H1 (cell line): ENCODE data around the gene MANBA. TPM values are rescaled to one million over a fixed set of nuclear protein-coding genes. Genes with fewer than 3 reads are reported as not detected.

Experiments used
- CTCF ChIA-PET: fragments of 300-600 bp; sonication (Branson Sonifier 250); formaldehyde crosslinking; loops from one replicate; lab custom pipeline; 2021; ENCODE audit not compliant: partially characterized antibody; lab: Charles Lee
- POLR2A ChIA-PET: fragments of 300-600 bp; sonication (Branson Sonifier 250); formaldehyde crosslinking; loops from one replicate; lab custom pipeline; 2021; ENCODE audit warnings: inconsistent platforms; ENCODE audit not compliant: partially characterized antibody; lab: Charles Lee
- DNase-seq, 2 experiments: peaks; one replicate each; pipeline versions ENCODE4 v3.0.0 to v3.0.0-alpha.2; 2010 to 2022; ENCODE audit warnings: low spot score in 2 of 2, low read depth in 1 of 2, mixed read lengths in 1 of 2
- FAIRE-seq: peaks from 2 replicates; lab custom pipeline; 2011; peaks lifted over from hg19 to GRCh38; lab: Jason Lieb, UNC
- H2AFZ ChIP-seq: 2 replicates; pipeline ENCODE4 v1.8.1; 2012; ENCODE audit warnings: low read length, inconsistent platforms
- H2AK5ac ChIP-seq: 2 replicates; pipeline ENCODE4 v1.6.1; 2013; ENCODE audit warnings: low read depth, low read length
- H2BK120ac ChIP-seq: replicated peaks from 2 replicates; pipeline ENCODE3; 2013; ENCODE audit warnings: low read depth, low read length, inconsistent platforms
- H2BK12ac ChIP-seq: 2 replicates; pipeline ENCODE4 v1.6.1; 2013; ENCODE audit warnings: low read depth, low read length
- H2BK15ac ChIP-seq: 2 replicates; pipeline ENCODE4 v1.6.1; 2013; ENCODE audit warnings: low read length
- H2BK20ac ChIP-seq: 2 replicates; pipeline ENCODE4 v1.6.1; 2013; ENCODE audit warnings: low read length
- H2BK5ac ChIP-seq: 2 replicates; pipeline ENCODE4 v1.6.1; 2013; ENCODE audit warnings: low read depth, low read length
- H3K14ac ChIP-seq: 2 replicates; pipeline ENCODE4 v1.6.1; 2013; ENCODE audit warnings: inconsistent platforms; ENCODE audit not compliant: insufficient read length
- H3K18ac ChIP-seq: 2 replicates; pipeline ENCODE4 v1.6.1; 2013; ENCODE audit warnings: low read length; ENCODE audit errors: extremely low read depth
- H3K23ac ChIP-seq: 2 replicates; pipeline ENCODE4 v1.6.1; 2013; ENCODE audit warnings: inconsistent platforms; ENCODE audit not compliant: insufficient read length
- H3K23me2 ChIP-seq: 2 replicates; pipeline ENCODE4 v1.6.1; 2013; ENCODE audit warnings: low read depth, low read length
- H3K27ac ChIP-seq: 2 replicates; pipeline ENCODE4 v1.6.1; 2011; ENCODE audit warnings: low read depth, low read length, inconsistent platforms
- H3K27me3 ChIP-seq, 4 experiments: replicated peaks in 1 of 4; 1 replicate in 1 of 4; 2 replicates in 3 of 4; pipeline versions ENCODE4 v1.6.1 to v1.8.1; 2011 to 2013; ENCODE audit warnings: low read length in 3 of 4, mild to moderate bottlenecking in 3 of 4, inconsistent platforms in 2 of 4, mixed read lengths in 2 of 4, moderate library complexity in 1 of 4; ENCODE audit not compliant: control insufficient read depth in 3 of 4, insufficient read depth in 3 of 4; ENCODE audit errors: extremely low read depth in 1 of 4
- H3K36me3 ChIP-seq, 4 experiments: 2 replicates each; pipeline versions ENCODE4 v1.6.1 to v1.8.1; 2011 to 2013; ENCODE audit warnings: mild to moderate bottlenecking in 4 of 4, low read length in 3 of 4, moderate library complexity in 2 of 4, control low read depth in 1 of 4, inconsistent platforms in 1 of 4; ENCODE audit not compliant: insufficient read depth in 4 of 4, control insufficient read depth in 2 of 4
- H3K4ac ChIP-seq: replicated peaks from 2 replicates; pipeline ENCODE3; 2013; ENCODE audit warnings: low read length, low read depth, mixed read lengths, inconsistent platforms; ENCODE audit not compliant: insufficient read length
- H3K4me1 ChIP-seq, 4 experiments: replicated peaks in 1 of 4; 1 replicate in 1 of 4; 2 replicates in 3 of 4; pipeline versions ENCODE4 v1.6.1 to v1.8.1; 2011 to 2013; ENCODE audit warnings: low read length in 3 of 4, inconsistent platforms in 2 of 4, mixed read lengths in 1 of 4; ENCODE audit not compliant: insufficient read depth in 4 of 4, control insufficient read depth in 3 of 4
- H3K4me2 ChIP-seq, 2 experiments: 2 replicates each; pipeline versions ENCODE4 v1.6.1 to v1.8.1; 2011 to 2013; ENCODE audit warnings: low read depth in 2 of 2, low read length in 2 of 2, control low read depth in 1 of 2, inconsistent platforms in 1 of 2, mild to moderate bottlenecking in 1 of 2; ENCODE audit not compliant: insufficient read depth in 1 of 2
- H3K4me3 ChIP-seq, 4 experiments: fragments of 200-600, 300-600 bp in 1 of 4; sonication (generic), shearing (Covaris generic), sonication (Bioruptor Twin) in 1 of 4; 2 replicates each; pipeline versions ENCODE4 v1.5.1 to v1.8.1; 2011 to 2016; ENCODE audit warnings: low read length in 4 of 4, low read depth in 3 of 4, control low read depth in 2 of 4, inconsistent platforms in 2 of 4, mild to moderate bottlenecking in 2 of 4, mixed read lengths in 1 of 4, moderate library complexity in 1 of 4; ENCODE audit not compliant: insufficient read depth in 2 of 4; ENCODE audit errors: extremely low read depth in 1 of 4
- H3K56ac ChIP-seq: replicated peaks from 2 replicates; pipeline ENCODE3; 2013; ENCODE audit warnings: low read depth, mild to moderate bottlenecking, mixed read lengths, low read length, inconsistent platforms; ENCODE audit not compliant: insufficient read length
- H3K79me1 ChIP-seq: 2 replicates; pipeline ENCODE4 v1.6.1; 2013; ENCODE audit warnings: low read depth, low read length, control low read depth
- H3K79me2 ChIP-seq, 2 experiments: 2 replicates each; pipeline versions ENCODE4 v1.6.1 to v1.8.1; 2012 to 2013; ENCODE audit warnings: low read length in 2 of 2, mild to moderate bottlenecking in 2 of 2, inconsistent platforms in 1 of 2; ENCODE audit not compliant: insufficient read depth in 2 of 2, control insufficient read depth in 1 of 2
- H3K9ac ChIP-seq, 4 experiments: replicated peaks in 1 of 4; 1 replicate in 1 of 4; 2 replicates in 3 of 4; pipeline versions ENCODE4 v1.6.1 to v1.8.1; 2011 to 2013; ENCODE audit warnings: low read depth in 3 of 4, low read length in 3 of 4, control low read depth in 2 of 4, mild to moderate bottlenecking in 2 of 4, moderate library complexity in 2 of 4, inconsistent platforms in 1 of 4; ENCODE audit errors: extremely low read depth in 1 of 4
- H3K9me3 ChIP-seq, 2 experiments: 2 replicates each; pipeline versions ENCODE4 v1.6.1 to v1.8.1; 2012 to 2013; ENCODE audit warnings: mild to moderate bottlenecking in 2 of 2, moderate library complexity in 2 of 2, control low read depth in 1 of 2, inconsistent platforms in 1 of 2, low read depth in 1 of 2, low read length in 1 of 2, mixed read lengths in 1 of 2; ENCODE audit not compliant: insufficient read depth in 2 of 2
- H4K20me1 ChIP-seq, 2 experiments: replicated peaks in 1 of 2; 2 replicates each; pipeline versions ENCODE3 to v1.8.1; 2011 to 2013; ENCODE audit warnings: inconsistent platforms in 2 of 2, low read length in 2 of 2, mild to moderate bottlenecking in 1 of 2; ENCODE audit not compliant: insufficient read depth in 2 of 2, control insufficient read depth in 1 of 2
- H4K5ac ChIP-seq: 2 replicates; pipeline ENCODE4 v1.6.1; 2013; ENCODE audit warnings: low read length, low read depth, mixed read lengths, inconsistent platforms; ENCODE audit not compliant: insufficient read length
- H4K8ac ChIP-seq: 2 replicates; pipeline ENCODE4 v1.8.0; 2013; ENCODE audit warnings: mild to moderate bottlenecking, moderate library complexity, low read length, inconsistent platforms; ENCODE audit not compliant: insufficient read depth; ENCODE audit errors: extremely low read depth
- H4K91ac ChIP-seq: replicated peaks from 2 replicates; pipeline ENCODE3; 2013; ENCODE audit warnings: low read length, mixed read lengths, inconsistent platforms; ENCODE audit not compliant: insufficient read length
- EGR1 ChIP-seq: IDR thresholded peaks from 2 replicates; pipeline ENCODE4 v1.6.1; 2011; ENCODE audit warnings: low read depth, low read length, borderline replicate concordance
- HDAC6 ChIP-seq: IDR thresholded peaks from one replicate; pipeline ENCODE4 v1.7.1; 2012; ENCODE audit warnings: low read depth, mild to moderate bottlenecking, inconsistent platforms, low read length, moderate library complexity
- NANOG ChIP-seq: IDR thresholded peaks from 2 replicates; pipeline ENCODE4 v1.6.1; 2011; ENCODE audit warnings: low read length, low read depth, mild to moderate bottlenecking, inconsistent platforms; ENCODE audit not compliant: insufficient read depth, poor library complexity, severe bottlenecking
- SIRT6 ChIP-seq: IDR thresholded peaks from one replicate; pipeline ENCODE4 v1.7.1; 2012; ENCODE audit warnings: low read length, inconsistent platforms
- TEAD4 ChIP-seq: IDR thresholded peaks from 2 replicates; pipeline ENCODE4 v1.6.1; 2012; ENCODE audit warnings: low read depth, low read length, inconsistent platforms, mixed read lengths
- WGBS, 2 experiments: shearing (Covaris generic) in 1 of 2; methylation state at CpG; one replicate each; pipeline versions ENCODE4 v1.1.6 to v1.1.7; 2013 to 2015; ENCODE audit warnings: low lambda C conversion rate in 2 of 2, mixed read lengths in 2 of 2, inconsistent platforms in 1 of 2, low coverage in 1 of 2, missing lambda C conversion rate in 1 of 2; ENCODE audit not compliant: insufficient replicate concordance in 2 of 2, insufficient coverage in 1 of 2, insufficient read length in 1 of 2; ENCODE audit errors: extremely low coverage in 1 of 2, missing lambda C conversion rate in 1 of 2; 5-methylcytosine and 5-hydroxymethylcytosine counted together
- polyA plus RNA-seq, 7 experiments: library from polyadenylated mRNA; depleted of rRNA in 3 of 7; stranded (reverse) in 5 of 7; unstranded in 2 of 7; fragments of >200 nt in 5 of 7; fragments of 200-250 nt in 2 of 7; gene quantifications; 1 replicate in 5 of 7; 2 replicates in 1 of 7; 4 replicates in 1 of 7; pipeline versions ENCODE4 v1.2.1 to v1.2.3, GENCODE V29; 2011 to 2013; ENCODE audit warnings: missing spikeins in 2 of 7, mixed read lengths in 2 of 7
- total RNA-seq: library from RNA; stranded (reverse); fragmentation: NEBNext Ultra II Directional; extraction: Animal tissue kit (Norgen Biotek cat#: 25700); gene quantifications from 2 replicates; pipeline ENCODE4 v1.2.1, GENCODE V29; 2021

MANBA gene
- total and polyA plus RNA-seq, 2 of the 8 experiments (the other 6 are each of a cell fraction or from before 2014, with no cell fraction given), result 22.9 to 27.8 TPM

GRCh38 chr4:102808009-102808408 is 47.2 kb upstream of the MANBA start:
- Histone ChIP-seq H4K20me1 (peaks cover 11 to 13% of the 10 kb centered on the region in 2 experiments), H3K23ac (no peak overlapping the region), H3K36me3 (peaks cover 0 to 55% (median 17%) of the 10 kb centered on the region in 4 experiments; a peak in 4 of 8 replicates), H3K4ac (no peak overlapping the region), H4K5ac (no peak overlapping the region), H2BK5ac (no peak overlapping the region), H3K23me2 (no peaks in the 10 kb centered on the region)
- no peak for TF ChIP-seq TEAD4
- TF ChIP-seq EGR1, result no peak
- no peak for TF ChIP-seq NANOG
- no peak for TF ChIP-seq HDAC6
- no peak for TF ChIP-seq SIRT6
- TF ChIP-seq, all 59 proteins: peak for 0
- DNase-seq (no peak), FAIRE-seq (no peak)
- H3K18ac ChIP-seq, result no peak overlapping the region
- no peak overlapping the region for H3K9ac ChIP-seq
- H3K27me3 ChIP-seq, result no peaks in the 10 kb centered on the region
- no peak overlapping the region for H3K4me2 ChIP-seq
- H2AFZ ChIP-seq, result no peak overlapping the region
- H3K27ac ChIP-seq, result no peak overlapping the region
- H2AK5ac ChIP-seq, result no peak overlapping the region
- no peak overlapping the region for H2BK15ac ChIP-seq
- H3K4me3 ChIP-seq, result no peak overlapping the region
- no peak overlapping the region for H4K8ac ChIP-seq
- H3K14ac ChIP-seq, result no peak overlapping the region
- H3K4me1 ChIP-seq, result peaks cover 0 to 3% (median 0%) of the 10 kb centered on the region in 4 experiments; a peak in 1 of 7 replicates
- H2BK20ac ChIP-seq, result no peak overlapping the region
- POLR2A ChIA-PET, result interaction anchor here (1.2 kb wide), 1 partner anchor 16 kb away, joined by 5 read pairs; no protein-coding TSS in a partner anchor
- H3K79me1 ChIP-seq, result no peaks in the 10 kb centered on the region
- no peaks in the 10 kb centered on the region for H3K9me3 ChIP-seq
- CTCF ChIA-PET, result no interaction called here
- WGBS, 2 experiments, result 85% methylated on average over 2 of the region's 2 CpGs; no CpG with 5 or more reads in 1 of the 2 experiments
- no peak overlapping the region for H3K56ac ChIP-seq
- H2BK12ac ChIP-seq, result no peak overlapping the region
- H3K79me2 ChIP-seq, result peaks cover 9 to 95% of the 10 kb centered on the region in 2 experiments
- H2BK120ac ChIP-seq, result no peak overlapping the region
- no peak overlapping the region for H4K91ac ChIP-seq
